K562 (cell line): ENCODE measurements around the gene NUFIP2. TPM values are rescaled to one million over a fixed set of nuclear protein-coding genes. Genes with fewer than 3 reads are reported as not detected.

Source experiments
- ATAC-seq: fragments of 200-7000 bp; cut with Tn5 transposase; 3 replicates; pipeline ENCODE4 v1.9.1; 2020; ENCODE audit warnings: moderate library complexity
- BruUV-seq: library from RNA; stranded (reverse); fragments of 400-500 nt; replicated peaks from 2 replicates; lab custom pipeline; 2021; lab: Mats Ljungman, UMichigan
- CTCF ChIA-PET: fragments of 300-600 bp; formaldehyde crosslinking; extraction: SDS; loops from one replicate; lab custom pipeline; 2021; ENCODE audit warnings: low intra/inter-chr PET ratio; lab: Yijun Ruan, JAX
- POLR2A ChIA-PET: fragments of 300-600, 350-650 bp; sonication (Branson Sonifier 250); formaldehyde crosslinking; extraction: SDS; loops from one replicate; lab custom pipeline; 2021; ENCODE audit warnings: antibody characterized with exemption, inconsistent platforms; lab: Yijun Ruan, JAX
- DNase-seq, 4 experiments: peaks; one replicate each; pipeline versions ENCODE4 v3.0.0 to v3.0.0-alpha.2; 2011 to 2018; ENCODE audit warnings: low spot score in 3 of 4, mixed read lengths in 3 of 4; ENCODE audit errors: extremely low read depth in 1 of 4
- FAIRE-seq: peaks from 2 replicates; lab custom pipeline; 2011; peaks lifted over from hg19 to GRCh38; lab: Jason Lieb, UNC
- H2AFZ ChIP-seq: 2 replicates; pipeline ENCODE4 v1.6.0; 2011; ENCODE audit warnings: low read depth, low read length, control low read depth, inconsistent platforms
- H3K27ac ChIP-seq: fragments of 200-600 bp; 3 replicates; pipeline ENCODE4 v1.8.0; 2011; ENCODE audit warnings: low read depth, mild to moderate bottlenecking, control low read depth, inconsistent platforms, low read length, moderate library complexity, mixed read lengths; ENCODE audit errors: extremely low read depth
- H3K27me3 ChIP-seq, 2 experiments: fragments of 300-600 bp in 1 of 2; 2 replicates in 1 of 2; 3 replicates in 1 of 2; pipeline versions ENCODE4 v1.6.0 to v1.8.0; 2011; ENCODE audit warnings: inconsistent platforms in 2 of 2, low read length in 2 of 2, mild to moderate bottlenecking in 1 of 2, mixed read lengths in 1 of 2, moderate library complexity in 1 of 2; ENCODE audit not compliant: control insufficient read depth in 2 of 2, insufficient read depth in 2 of 2
- H3K36me3 ChIP-seq: fragments of 300-600 bp; 3 replicates; pipeline ENCODE4 v1.8.0; 2011; ENCODE audit warnings: mild to moderate bottlenecking, low read length, inconsistent platforms; ENCODE audit not compliant: control insufficient read depth, insufficient read depth
- H3K4me1 ChIP-seq, 2 experiments: fragments of 200-600 bp in 1 of 2; replicated peaks in 1 of 2; 2 replicates in 1 of 2; 3 replicates in 1 of 2; pipeline versions ENCODE4 v1.5.1 to v1.8.0; 2011; ENCODE audit warnings: inconsistent platforms in 2 of 2, low read length in 2 of 2, mild to moderate bottlenecking in 1 of 2, mixed read lengths in 1 of 2, moderate library complexity in 1 of 2; ENCODE audit not compliant: control insufficient read depth in 2 of 2, insufficient read depth in 2 of 2
- H3K4me2 ChIP-seq: 2 replicates; pipeline ENCODE4 v1.6.1; 2011; ENCODE audit warnings: low read length, control low read depth, inconsistent platforms, mixed read lengths; ENCODE audit not compliant: insufficient read depth
- H3K4me3 ChIP-seq: fragments of 200-600 bp; sonication (generic), shearing (Covaris generic); 2 replicates; pipeline ENCODE4 v1.5.1; 2016; ENCODE audit warnings: control low read depth, inconsistent platforms
- H3K79me2 ChIP-seq: fragments of 200-600 bp; 3 replicates; pipeline ENCODE4 v1.8.0; 2011; ENCODE audit warnings: low read length, inconsistent platforms; ENCODE audit not compliant: control insufficient read depth, insufficient read depth
- H3K9ac ChIP-seq, 2 experiments: 2 replicates each; pipeline versions ENCODE4 v1.6.0 to v1.6.1; 2011; ENCODE audit warnings: low read depth in 2 of 2, low read length in 2 of 2, control low read depth in 1 of 2, inconsistent platforms in 1 of 2, mild to moderate bottlenecking in 1 of 2, mixed read lengths in 1 of 2; ENCODE audit not compliant: insufficient read depth in 1 of 2
- H3K9me1 ChIP-seq: one replicate; pipeline ENCODE4 v1.6.0; 2011; ENCODE audit warnings: inconsistent platforms, mild to moderate bottlenecking, low read length, moderate library complexity; ENCODE audit not compliant: control insufficient read depth, insufficient read depth
- H3K9me3 ChIP-seq: replicated peaks from 2 replicates; pipeline ENCODE4 v1.5.1; 2011; ENCODE audit warnings: low read depth, low read length, inconsistent platforms; ENCODE audit not compliant: control insufficient read depth, insufficient read depth
- H4K20me1 ChIP-seq: replicated peaks from 2 replicates; pipeline ENCODE4 v1.6.1; 2011; ENCODE audit warnings: low read length, inconsistent platforms, mixed read lengths; ENCODE audit not compliant: control insufficient read depth, insufficient read depth
- SNRNP70 ChIP-seq: fragments of 200-400 bp; formaldehyde crosslinking; optimal IDR thresholded peaks from 2 replicates; pipeline ENCODE3; 2017; ENCODE audit warnings: low read depth, low read length
- WGBS: fragments of 100-300 bp; shearing (Covaris generic); methylation state at CpG from one replicate; pipeline ENCODE4 v1.1.6; 2016; ENCODE audit warnings: low coverage, mixed read lengths; ENCODE audit not compliant: insufficient coverage; ENCODE audit errors: missing lambda C conversion rate; 5-methylcytosine and 5-hydroxymethylcytosine counted together
- in situ Hi-C: fragments of 300-500 bp; cut with MboI; formaldehyde crosslinking; loops from 4 replicates; pipeline ENCODE4 v1.15.0; 2018; ENCODE audit warnings: inconsistent platforms, mixed read lengths
- intact Hi-C: fragments of 100-400 bp; cut with micrococcal nuclease; formaldehyde crosslinking; loops from 2 replicates; pipeline ENCODE4 v1.14.2; 2022
- polyA plus RNA-seq, 8 experiments: library from polyadenylated mRNA; depleted of rRNA in 4 of 8; stranded (reverse) in 5 of 8; unstranded in 3 of 8; fragments of >200 nt; fragmentation: Nextera tagmentation in 2 of 8; fragmentation: Illumina TruSeq in 1 of 8; extraction: Ambion mirVana in 2 of 8; extraction: Trizol in 1 of 8; gene quantifications; 2 replicates each; pipeline versions ENCODE4 v1.2.1 to v1.2.3, GENCODE V29; 2011 to 2014; ENCODE audit warnings: inconsistent platforms in 1 of 8, missing spikeins in 1 of 8
- total RNA-seq, 7 experiments: library from RNA; depleted of rRNA in 6 of 7; stranded (reverse); fragments of >200 nt in 6 of 7; fragmentation: Illumina TruSeq in 2 of 7; extraction: Trizol in 2 of 7; gene quantifications; 2 replicates each; pipeline versions ENCODE4 v1.2.1 to v1.2.3, GENCODE V29; 2011 to 2021; ENCODE audit warnings: low replicate concordance in 1 of 7
- TF ChIP-seq, protein P1 (sequence below): fragments of 450-650 bp; formaldehyde crosslinking; IDR thresholded peaks from 2 replicates; pipeline ENCODE4 v1.4.0; 2022; ENCODE audit warnings: missing genetic modification characterization

NUFIP2 gene
- total and polyA plus RNA-seq, 9 of the 15 experiments (the other 6 are each of a cell fraction or from before 2014, with no cell fraction given), result 4.9 to 40.7 (median 18.5) TPM

DNA sequence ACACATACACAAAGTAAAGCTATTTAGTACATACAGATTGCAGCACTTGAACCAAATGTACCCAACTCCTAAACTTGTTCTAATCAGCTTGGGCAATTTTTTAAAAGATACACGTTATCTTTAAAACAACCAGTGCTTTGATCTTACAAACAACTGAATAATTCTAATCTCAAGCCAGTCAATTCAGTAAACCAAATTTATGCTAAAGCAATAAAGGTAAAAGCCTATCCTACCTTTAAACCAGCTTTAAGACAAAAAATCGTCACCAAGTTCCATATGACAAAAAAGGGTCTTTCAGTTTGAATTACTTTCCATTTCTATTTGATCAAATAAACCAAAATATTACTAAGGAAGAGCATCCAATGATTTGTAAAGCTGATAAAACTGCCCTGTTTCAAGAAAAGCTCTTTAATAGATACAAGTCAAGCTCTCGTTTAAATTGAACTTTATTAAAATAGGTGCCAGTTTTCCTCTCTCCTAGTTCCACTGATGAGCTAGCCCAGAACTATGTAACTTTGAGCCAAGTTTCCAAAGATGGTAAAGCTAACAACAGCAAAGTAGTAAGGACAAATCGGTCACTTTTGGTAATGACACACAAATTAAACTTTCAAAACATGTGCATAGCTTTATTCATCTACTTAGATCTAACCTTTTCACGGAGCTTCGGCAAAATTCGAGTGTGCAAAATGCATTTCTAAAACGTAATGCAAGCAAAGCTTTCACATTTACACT lies 37.0 kb downstream of the NUFIP2 start:
- no peak for TF ChIP-seq SNRNP70
- TF ChIP-seq, all 486 proteins: peak for 0
- Histone ChIP-seq H3K36me3 (peaks cover 66% of the 10 kb centered on the region), H3K4me2 (no peak overlapping the region), H3K9me3 (no peaks in the 10 kb centered on the region), H3K4me1 (no peaks in the 10 kb centered on the region; a peak in 1 of 5 replicates), H3K27me3 (no peaks in the 10 kb centered on the region), H3K4me3 (no peak overlapping the region), H3K9me1 (no peaks in the 10 kb centered on the region), H3K79me2 (peaks cover 30% of the 10 kb centered on the region), H4K20me1 (peaks cover 2% of the 10 kb centered on the region; the same call in 1 of the 2 replicates), H3K9ac (no peak overlapping the region), H2AFZ (no peak overlapping the region), H3K27ac (no peak overlapping the region)
- no peak for ATAC-seq
- CTCF ChIA-PET, result no interaction called here
- BruUV-seq, result no TSS peak
- POLR2A ChIA-PET, result interaction anchor here (0.5 to 2.0 kb wide), 11 partner anchors 11 to 140 kb away, joined by 3 to 7 read pairs (median 4); partner anchors contain the start of gene CRYBA1
- intact Hi-C loops, result no loop called here
- 80% methylated on average over 8 of the region's 8 CpGs for WGBS
- FAIRE-seq, result no peak
- in situ Hi-C loops, result no loop called here
- DNase-seq, result no peak

DNA sequence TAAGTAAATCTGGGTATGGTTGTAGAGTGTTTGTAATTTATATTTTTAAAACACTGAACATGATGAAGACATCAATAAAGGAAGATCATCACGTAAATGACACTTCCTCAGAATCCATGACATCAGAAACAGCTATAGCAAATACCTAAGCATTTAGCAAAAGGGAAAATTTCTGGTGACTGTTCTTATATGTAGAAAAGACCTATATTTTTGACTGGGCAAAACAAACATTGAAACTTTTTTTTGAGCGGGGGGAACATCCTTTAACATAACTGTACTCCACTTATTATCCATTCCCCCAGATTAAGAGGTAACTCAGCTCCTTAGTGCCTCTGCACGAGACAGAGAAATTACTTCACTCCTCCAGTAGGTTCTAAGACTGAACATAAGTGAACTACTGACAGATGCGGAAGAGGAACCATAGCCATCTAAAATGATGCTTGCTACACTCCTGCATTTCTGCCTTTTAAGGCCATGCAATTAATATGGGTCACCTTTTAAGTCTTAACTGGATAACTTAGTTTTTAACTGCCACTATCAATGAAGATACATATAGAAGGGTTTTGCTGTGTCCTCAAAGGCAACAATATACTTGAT lies 37.9 kb downstream of the NUFIP2 start:
- Histone ChIP-seq H3K4me3 (no peak overlapping the region), H3K9me1 (no peaks in the 10 kb centered on the region), H3K4me2 (no peak overlapping the region), H3K36me3 (peaks cover 57% of the 10 kb centered on the region), H3K9ac (no peak overlapping the region), H4K20me1 (peaks cover 2% of the 10 kb centered on the region; the same call in 1 of the 2 replicates), H3K27me3 (no peaks in the 10 kb centered on the region), H2AFZ (no peak overlapping the region), H3K79me2 (peaks cover 21% of the 10 kb centered on the region; the same call in 2 of the 3 replicates), H3K9me3 (no peaks in the 10 kb centered on the region), H3K27ac (no peak overlapping the region), H3K4me1 (no peaks in the 10 kb centered on the region; a peak in 1 of 5 replicates)
- DNase-seq (no peak), FAIRE-seq (no peak), ATAC-seq (no peak)
- no TSS peak for BruUV-seq
- TF ChIP-seq, protein P1, sequence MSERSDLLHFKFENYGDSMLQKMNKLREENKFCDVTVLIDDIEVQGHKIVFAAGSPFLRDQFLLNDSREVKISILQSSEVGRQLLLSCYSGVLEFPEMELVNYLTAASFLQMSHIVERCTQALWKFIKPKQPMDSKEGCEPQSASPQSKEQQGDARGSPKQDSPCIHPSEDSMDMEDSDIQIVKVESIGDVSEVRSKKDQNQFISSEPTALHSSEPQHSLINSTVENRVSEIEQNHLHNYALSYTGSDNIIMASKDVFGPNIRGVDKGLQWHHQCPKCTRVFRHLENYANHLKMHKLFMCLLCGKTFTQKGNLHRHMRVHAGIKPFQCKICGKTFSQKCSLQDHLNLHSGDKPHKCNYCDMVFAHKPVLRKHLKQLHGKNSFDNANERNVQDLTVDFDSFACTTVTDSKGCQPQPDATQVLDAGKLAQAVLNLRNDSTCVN (CRISPR knock-in tag), result no peak
- intact Hi-C loops, result no loop called here
- WGBS, result 78% methylated on average over 4 of the region's 4 CpGs
- in situ Hi-C loops, result no loop called here
- POLR2A ChIA-PET, result interaction anchor here (0.6 to 2.0 kb wide), 10 partner anchors 10 to 130 kb away, joined by 3 to 7 read pairs (median 4); partner anchors contain the start of gene CRYBA1
- CTCF ChIA-PET, result no interaction called here
